Large intestine (tissue), 3 donors: ENCODE measurements around the gene LILRB5. TPM values are rescaled to one million over a fixed set of nuclear protein-coding genes. Genes with fewer than 3 reads are reported as not detected.

Experiments
- DNase-seq, 2 donors: peaks; one replicate each; pipeline versions ENCODE4 v3.0.0 to v3.0.0-alpha.2; 2013
- H3K27ac ChIP-seq: one replicate; pipeline ENCODE4 v1.5.1; 2013; ENCODE audit warnings: low read length
- H3K27me3 ChIP-seq: 2 replicates; pipeline ENCODE4 v1.6.1; 2013; ENCODE audit warnings: low read length; ENCODE audit not compliant: control insufficient read depth, insufficient read depth
- H3K36me3 ChIP-seq: 2 replicates; pipeline ENCODE4 v1.6.1; 2013; ENCODE audit warnings: low read length; ENCODE audit not compliant: control insufficient read depth, insufficient read depth
- H3K4me1 ChIP-seq: one replicate; pipeline ENCODE4 v1.6.1; 2013; ENCODE audit warnings: low read length; ENCODE audit not compliant: control insufficient read depth, insufficient read depth
- H3K4me3 ChIP-seq: one replicate; pipeline ENCODE4 v1.5.1; 2013; ENCODE audit warnings: low read length
- H3K9me3 ChIP-seq: one replicate; pipeline ENCODE4 v1.6.1; 2013; ENCODE audit warnings: mild to moderate bottlenecking, low read depth, low read length, moderate library complexity; ENCODE audit not compliant: control insufficient read depth
- WGBS: methylation state at CpG from one replicate; pipeline ENCODE4 v1.1.5; 2013; ENCODE audit warnings: low lambda C conversion rate; ENCODE audit not compliant: insufficient coverage; 5-methylcytosine and 5-hydroxymethylcytosine counted together
- polyA plus RNA-seq: library from polyadenylated mRNA; unstranded; fragments of 120-200 nt; gene quantifications from one replicate; pipeline ENCODE4 v1.2.1, GENCODE V29; 2013

Gene LILRB5
- polyA plus RNA-seq, 1 donor, result 7.6 TPM

DNA sequence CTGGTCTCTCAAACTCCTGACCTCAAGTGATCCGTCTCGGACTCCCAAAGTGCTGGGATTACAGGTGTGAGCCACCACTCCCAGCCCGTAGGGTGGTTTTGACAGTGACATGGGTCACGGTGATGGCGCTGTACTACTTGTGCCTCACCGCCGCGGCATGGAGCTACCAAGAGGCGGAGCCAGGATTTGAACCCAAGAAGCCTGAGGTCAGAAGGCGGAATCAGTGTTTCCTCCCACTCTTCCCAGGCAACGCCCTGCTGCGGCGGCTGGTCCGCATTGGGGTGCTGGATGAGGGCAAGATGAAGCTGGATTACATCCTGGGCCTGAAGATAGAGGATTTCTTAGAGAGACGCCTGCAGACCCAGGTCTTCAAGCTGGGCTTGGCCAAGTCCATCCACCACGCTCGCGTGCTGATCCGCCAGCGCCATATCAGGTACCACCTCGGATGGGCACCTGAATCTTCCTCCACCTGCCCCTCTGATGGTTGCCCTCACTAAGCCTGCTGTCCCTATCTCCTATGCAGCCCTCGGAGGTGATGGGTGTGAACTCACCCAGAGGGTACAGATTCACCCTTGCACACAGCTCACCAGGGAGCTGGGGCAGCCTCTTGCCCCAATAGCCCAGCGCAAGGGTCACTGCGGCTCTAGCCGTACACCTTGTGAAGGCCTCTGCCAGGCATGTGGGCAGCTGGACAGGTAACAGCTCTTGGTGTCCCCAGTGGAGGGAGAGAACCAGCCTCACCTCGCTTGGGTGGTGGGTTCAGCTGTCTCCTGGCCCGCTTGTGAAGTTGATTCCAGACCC is 50.8 kb downstream of the LILRB5 start:
- peaks cover 73% of the 10 kb centered on the region for H3K36me3 ChIP-seq
- H3K27ac ChIP-seq, result no peak overlapping the region
- H3K9me3 ChIP-seq, result no peaks in the 10 kb centered on the region
- peaks cover 66% of the 10 kb centered on the region for H3K4me1 ChIP-seq
- no peak for DNase-seq
- no peaks in the 10 kb centered on the region for H3K27me3 ChIP-seq
- 93% methylated on average over 3 of the region's 27 CpGs for WGBS
- no peak overlapping the region for H3K4me3 ChIP-seq

DNA sequence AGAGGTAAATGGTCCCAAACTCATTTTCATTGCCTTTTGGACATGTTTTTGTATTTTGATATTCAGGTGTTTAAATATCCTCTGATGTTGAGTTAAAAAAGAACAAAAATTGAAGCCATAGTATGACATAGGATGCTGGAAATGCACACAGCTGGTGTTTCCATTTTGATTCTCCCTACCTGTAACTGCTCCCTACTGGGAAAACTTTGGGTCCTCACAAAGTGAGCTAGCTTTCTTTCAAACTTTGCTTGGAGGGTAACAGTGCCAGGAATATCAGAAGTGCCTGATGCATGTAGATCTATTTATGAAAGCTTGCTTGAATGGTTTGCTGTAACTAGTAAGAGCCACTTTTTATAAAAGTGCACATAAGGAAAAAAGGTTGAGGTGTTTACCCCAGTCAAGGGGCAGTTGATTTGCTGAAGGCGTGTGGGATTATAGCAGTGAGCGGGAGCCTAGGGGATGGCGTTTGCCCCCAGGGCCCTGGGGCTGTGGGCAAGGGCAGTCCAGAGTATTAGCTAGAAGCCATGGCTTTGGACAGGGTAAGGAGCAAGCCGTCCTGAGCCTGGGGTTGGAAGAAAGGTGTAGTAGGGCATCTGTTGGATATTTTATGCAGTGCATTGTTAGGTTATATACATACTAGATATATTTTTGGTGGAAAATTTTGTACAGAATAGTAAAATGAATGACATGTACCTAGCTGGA is 52.2 kb downstream of the LILRB5 start:
- no peaks in the 10 kb centered on the region for H3K27me3 ChIP-seq
- no CpG with 5 or more reads among the region's 4 CpGs for WGBS
- H3K4me1 ChIP-seq, result peaks cover 57% of the 10 kb centered on the region
- H3K27ac ChIP-seq, result no peak overlapping the region
- DNase-seq, result no peak
- H3K9me3 ChIP-seq, result no peaks in the 10 kb centered on the region
- H3K36me3 ChIP-seq, result peaks cover 73% of the 10 kb centered on the region
- H3K4me3 ChIP-seq, result no peak overlapping the region

DNA sequence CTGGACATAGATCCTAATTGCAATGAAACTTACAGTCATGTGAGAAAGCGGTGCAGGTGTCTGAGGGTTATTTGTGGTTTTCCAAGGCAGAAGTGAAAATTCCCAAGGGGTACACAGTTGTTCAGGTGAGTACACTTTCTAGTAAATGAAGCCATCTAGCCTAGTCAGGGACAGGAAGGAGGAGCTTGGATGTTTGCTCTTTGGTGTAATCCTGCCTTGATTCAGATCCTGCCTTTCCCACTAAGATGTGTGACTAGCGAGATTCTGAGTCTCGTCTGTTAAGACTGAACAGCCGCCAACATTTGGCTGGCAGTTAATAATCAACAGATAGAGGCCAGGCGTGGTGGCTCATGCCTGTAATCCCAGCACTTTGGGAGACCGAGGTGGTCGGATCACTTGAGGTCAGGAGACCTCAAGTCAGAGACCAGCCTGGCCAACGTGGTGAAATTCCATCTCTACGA is 53.9 kb downstream of the LILRB5 start:
- no peaks in the 10 kb centered on the region for H3K9me3 ChIP-seq
- H3K4me3 ChIP-seq, result no peak overlapping the region
- peaks cover 66% of the 10 kb centered on the region for H3K36me3 ChIP-seq
- peaks cover 40% of the 10 kb centered on the region for H3K4me1 ChIP-seq
- H3K27me3 ChIP-seq, result no peaks in the 10 kb centered on the region
- peak in 1 of 2 donors; percentile 32 for DNase-seq
- no CpG with 5 or more reads among the region's 9 CpGs for WGBS
- no peak overlapping the region for H3K27ac ChIP-seq

DNA sequence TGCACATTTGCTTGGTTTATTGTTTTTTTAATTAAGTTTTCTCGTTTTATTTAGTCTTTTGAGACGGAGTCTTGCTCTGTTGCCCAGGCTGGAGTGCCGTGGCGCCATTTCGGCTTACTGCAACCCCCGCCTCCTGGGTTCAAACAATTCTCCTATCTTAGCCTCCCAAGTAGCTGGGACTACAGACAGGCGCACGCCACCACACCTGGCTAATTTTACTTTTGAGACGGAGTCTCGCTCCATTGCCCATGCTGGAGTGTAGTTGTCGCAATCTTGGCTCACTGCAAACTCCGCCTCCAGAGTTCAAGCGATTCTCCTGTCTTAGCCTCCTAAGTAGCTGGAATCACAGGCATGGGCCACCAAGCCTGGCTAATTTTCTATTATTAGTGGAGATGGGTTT is 55.1 kb downstream of the LILRB5 start:
- no peak for DNase-seq
- Histone ChIP-seq H3K27me3 (no peaks in the 10 kb centered on the region), H3K9me3 (no peaks in the 10 kb centered on the region), H3K36me3 (peaks cover 58% of the 10 kb centered on the region), H3K4me3 (peak overlapping the region; percentile 64), H3K4me1 (peaks cover 31% of the 10 kb centered on the region), H3K27ac (no peak overlapping the region)
- no CpG with 5 or more reads among the region's 13 CpGs for WGBS

DNA sequence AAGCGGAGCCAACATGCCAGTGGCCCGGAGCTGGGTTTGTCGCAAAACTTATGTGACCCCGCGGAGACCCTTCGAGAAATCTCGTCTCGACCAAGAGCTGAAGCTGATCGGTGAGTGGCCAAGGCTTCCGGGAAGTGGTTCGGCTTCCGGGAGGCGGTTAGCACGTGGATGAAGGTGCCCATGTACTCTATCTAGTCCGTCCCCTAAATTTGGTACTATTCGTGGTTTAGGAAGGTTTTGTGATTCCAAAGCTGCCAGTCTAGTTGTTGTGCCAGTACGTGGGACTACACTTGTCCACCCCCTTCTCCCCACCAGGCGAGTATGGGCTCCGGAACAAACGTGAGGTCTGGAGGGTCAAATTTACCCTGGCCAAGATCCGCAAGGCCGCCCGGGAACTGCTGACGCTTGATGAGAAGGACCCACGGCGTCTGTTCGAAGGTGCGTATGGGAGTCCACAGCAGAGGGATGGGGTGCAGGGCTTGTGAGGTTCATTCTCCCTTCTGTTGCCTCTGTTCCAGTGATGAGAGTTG is 55.8 kb downstream of the LILRB5 start:
- Histone ChIP-seq H3K36me3 (peaks cover 50% of the 10 kb centered on the region), H3K27ac (peak overlapping the region; percentile 88), H3K9me3 (no peaks in the 10 kb centered on the region), H3K4me1 (peaks cover 31% of the 10 kb centered on the region), H3K27me3 (no peaks in the 10 kb centered on the region), H3K4me3 (peak overlapping the region; percentile 64)
- no CpG with 5 or more reads among the region's 28 CpGs for WGBS
- no peak for DNase-seq

Other genes starting within 250 kb of the LILRB5 start
- gene VSTM1, start 193.4 kb downstream of the LILRB5 start, polyA plus RNA-seq, result not detected
- gene TARM1, start 175.9 kb downstream of the LILRB5 start, polyA plus RNA-seq, result not detected
- gene OSCAR, start 156.5 kb downstream of the LILRB5 start, polyA plus RNA-seq, result 0.31 TPM
- 132 TPM for gene NDUFA3, start 154.4 kb downstream of the LILRB5 start, polyA plus RNA-seq
- gene TFPT, start 141.6 kb downstream of the LILRB5 start, polyA plus RNA-seq, result 16.6 TPM
- gene PRPF31, start 141.5 kb downstream of the LILRB5 start, polyA plus RNA-seq, result 48.6 TPM
- 37.2 TPM for gene CNOT3, start 119.5 kb downstream of the LILRB5 start, polyA plus RNA-seq
- gene LENG1, start 97.6 kb downstream of the LILRB5 start, polyA plus RNA-seq, result 9.5 TPM
- 110 TPM for gene TMC4, start 84.1 kb downstream of the LILRB5 start, polyA plus RNA-seq
- gene MBOAT7, start 67.7 kb downstream of the LILRB5 start, polyA plus RNA-seq, result 97.9 TPM
- 52.7 TPM for gene TSEN34, start 66.0 kb downstream of the LILRB5 start, polyA plus RNA-seq
- gene RPS9, start 56.4 kb downstream of the LILRB5 start, polyA plus RNA-seq, result 2,940 TPM
- 2.9 TPM for gene LILRB3, start 34.3 kb downstream of the LILRB5 start, polyA plus RNA-seq
- 0.73 TPM for gene LILRA6, start 14.5 kb downstream of the LILRB5 start, polyA plus RNA-seq
- gene LILRB2, start 23.8 kb upstream of the LILRB5 start, polyA plus RNA-seq, result 2.6 TPM
- gene LILRA5, start 55.9 kb upstream of the LILRB5 start, polyA plus RNA-seq, result 1.9 TPM
- 0.18 TPM for gene LILRA4, start 81.9 kb upstream of the LILRB5 start, polyA plus RNA-seq
- gene LAIR1, start 107.7 kb upstream of the LILRB5 start, polyA plus RNA-seq, result 13.0 TPM
- 8.2 TPM for gene TTYH1, start 158.2 kb upstream of the LILRB5 start, polyA plus RNA-seq
- 248 TPM for gene LENG8, start 191.9 kb upstream of the LILRB5 start, polyA plus RNA-seq
- gene LENG9, start 206.5 kb upstream of the LILRB5 start, polyA plus RNA-seq, result 9.2 TPM
- gene CDC42EP5, start 216.0 kb upstream of the LILRB5 start, polyA plus RNA-seq, result 161 TPM
- gene LAIR2, start 245.6 kb upstream of the LILRB5 start, polyA plus RNA-seq, result 0.09 TPM